RKO (cell line): ENCODE results near the gene IL16.

Experiments
- DNase-seq: peaks from one replicate; pipeline ENCODE4 v3.0.0-alpha.2; 2016; ENCODE audit warnings: low spot score

Gene IL16

GRCh38 chr15:81275711-81276392 is 79.2 kb downstream of the IL16 start:
- no peak for DNase-seq

GRCh38 chr15:81276967-81277366 is 80.3 kb downstream of the IL16 start:
- DNase-seq = no peak

DNA sequence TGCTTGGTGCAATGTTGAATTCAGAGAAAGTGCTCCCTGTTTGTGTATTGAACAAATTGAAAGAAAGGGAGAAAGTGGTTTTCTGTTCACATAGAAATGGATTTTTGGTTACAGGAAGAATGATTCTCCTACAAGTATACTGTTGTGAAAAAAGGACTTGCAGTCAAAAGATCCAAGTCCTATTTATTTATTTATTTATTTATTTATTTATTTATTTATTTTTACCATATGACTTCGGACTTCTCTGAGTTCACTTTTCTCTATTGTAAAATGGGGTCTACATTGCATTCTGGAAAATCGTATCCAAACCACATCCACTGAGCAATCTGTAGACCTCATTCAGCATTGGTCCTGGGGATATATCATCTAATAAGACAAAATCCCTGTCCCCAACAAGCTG is 81.2 kb downstream of the IL16 start:
- DNase-seq = no peak

GRCh38 chr15:81278306-81279029 is 81.8 kb downstream of the IL16 start:
- no peak for DNase-seq

DNA sequence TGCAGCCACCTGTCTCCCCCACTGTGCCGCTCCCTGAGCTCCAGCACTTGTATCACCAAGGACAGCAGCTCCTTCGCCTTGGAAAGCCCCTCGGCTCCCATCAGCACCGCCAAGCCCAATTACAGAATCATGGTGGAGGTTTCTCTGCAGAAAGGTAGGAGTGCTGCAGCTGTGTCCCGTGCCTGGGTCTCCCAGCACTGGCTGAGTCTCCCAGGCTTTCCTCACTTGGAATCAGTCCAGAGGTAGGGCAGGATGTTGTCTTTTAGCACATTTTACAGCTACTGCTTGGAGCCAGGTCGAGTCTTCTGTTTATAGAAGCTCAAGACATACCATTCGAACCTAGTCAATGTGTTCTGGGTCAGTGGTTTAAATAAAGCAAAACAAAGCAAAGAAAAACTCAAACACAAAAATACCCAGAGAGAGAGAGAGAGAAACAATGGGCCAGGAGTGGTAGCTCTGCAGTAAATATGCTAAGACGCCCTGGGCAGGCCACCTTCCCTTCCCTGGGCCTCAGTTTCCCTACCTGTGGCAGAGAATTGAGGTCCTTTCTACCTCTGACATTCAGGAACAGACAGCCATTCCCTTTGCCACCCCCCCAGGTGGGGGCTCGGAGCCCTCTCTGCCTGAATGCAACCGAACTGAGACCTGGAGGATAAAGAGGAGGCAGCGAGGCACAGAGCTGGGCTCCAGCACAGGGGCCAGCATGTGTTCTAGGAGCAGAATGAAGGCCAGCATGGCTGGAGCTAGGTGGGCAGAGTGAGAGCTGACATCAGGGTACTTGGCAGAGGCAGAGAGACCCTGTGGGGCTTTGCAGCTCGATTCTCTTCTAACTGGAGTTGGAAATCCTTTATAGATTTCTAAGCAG is 83.2 kb downstream of the IL16 start:
- DNase-seq = no peak

DNA sequence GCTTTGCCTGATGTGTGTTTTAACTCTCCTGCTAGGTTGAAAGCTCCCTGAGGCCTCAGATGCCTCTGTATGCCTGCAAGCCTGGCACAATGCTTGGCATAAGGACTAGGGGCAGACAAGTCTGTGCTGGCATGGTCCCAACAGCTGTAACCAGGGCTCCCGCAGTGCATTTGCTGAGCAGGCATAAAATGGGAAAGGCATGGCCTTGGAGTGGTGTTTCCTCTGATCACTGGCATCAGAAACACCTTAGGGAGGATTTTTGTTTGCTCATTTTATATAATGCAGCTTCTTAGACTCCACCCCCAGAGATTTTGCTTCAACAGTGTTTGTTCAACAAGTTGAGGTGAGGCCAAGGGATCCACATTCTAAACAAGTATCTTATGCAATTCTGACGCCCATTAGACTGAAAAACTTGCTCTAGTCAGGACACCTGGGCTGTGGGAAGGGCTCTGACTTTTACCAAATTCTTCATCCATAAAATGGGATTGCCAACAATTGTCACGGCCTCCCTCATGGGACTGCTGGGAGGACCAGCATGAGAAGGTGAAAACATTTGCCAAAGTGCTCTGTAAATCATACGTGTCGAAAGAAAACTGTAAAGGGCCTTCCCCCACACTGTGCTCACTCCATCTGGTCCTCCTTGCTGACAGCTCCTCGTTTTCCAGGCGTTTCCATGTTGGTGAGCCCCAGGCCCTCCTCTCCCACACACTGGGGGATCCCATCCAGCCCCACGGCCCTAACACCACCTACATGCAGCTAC is 84.2 kb downstream of the IL16 start:
- no peak for DNase-seq

- DNase-seq = no peak
Measured at GRCh38 chr15:81281456-81281735, 84.7 kb downstream of the IL16 start.

- DNase-seq = no peak
Measured at GRCh38 chr15:81281766-81282605, 85.3 kb downstream of the IL16 start.

DNA sequence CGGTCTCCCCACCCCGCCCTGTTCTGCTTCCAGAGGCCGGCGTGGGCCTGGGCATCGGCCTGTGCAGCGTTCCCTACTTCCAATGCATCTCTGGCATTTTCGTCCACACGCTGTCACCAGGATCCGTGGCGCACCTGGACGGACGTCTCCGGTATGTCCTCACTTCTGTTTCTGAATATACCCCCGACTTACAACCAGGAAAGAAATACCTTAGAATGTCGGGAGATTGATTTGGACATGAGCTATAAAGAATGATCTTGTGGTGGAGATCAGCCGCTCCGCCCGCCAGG is 85.9 kb downstream of the IL16 start:
- no peak for DNase-seq

DNA sequence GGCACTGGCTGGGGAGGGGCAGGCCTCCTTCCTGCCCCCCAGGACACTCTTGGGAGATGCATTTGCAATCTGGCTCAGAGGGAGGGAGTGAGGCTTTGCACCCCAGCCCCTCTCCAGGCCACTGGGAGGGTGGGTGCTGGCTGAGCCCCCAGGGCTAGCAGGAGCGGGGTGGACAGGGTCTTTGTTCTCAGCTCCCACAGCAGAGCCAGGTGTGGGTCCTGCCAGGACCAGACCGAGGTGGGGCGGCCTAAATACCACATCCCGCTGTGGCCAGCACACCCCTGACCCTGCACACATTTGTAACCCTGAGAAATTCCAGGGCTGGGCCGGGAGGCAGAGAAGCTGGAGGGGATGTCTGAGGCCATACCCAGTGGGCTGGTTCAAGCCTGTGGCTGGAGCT is 86.2 kb downstream of the IL16 start:
- DNase-seq = no peak

DNA sequence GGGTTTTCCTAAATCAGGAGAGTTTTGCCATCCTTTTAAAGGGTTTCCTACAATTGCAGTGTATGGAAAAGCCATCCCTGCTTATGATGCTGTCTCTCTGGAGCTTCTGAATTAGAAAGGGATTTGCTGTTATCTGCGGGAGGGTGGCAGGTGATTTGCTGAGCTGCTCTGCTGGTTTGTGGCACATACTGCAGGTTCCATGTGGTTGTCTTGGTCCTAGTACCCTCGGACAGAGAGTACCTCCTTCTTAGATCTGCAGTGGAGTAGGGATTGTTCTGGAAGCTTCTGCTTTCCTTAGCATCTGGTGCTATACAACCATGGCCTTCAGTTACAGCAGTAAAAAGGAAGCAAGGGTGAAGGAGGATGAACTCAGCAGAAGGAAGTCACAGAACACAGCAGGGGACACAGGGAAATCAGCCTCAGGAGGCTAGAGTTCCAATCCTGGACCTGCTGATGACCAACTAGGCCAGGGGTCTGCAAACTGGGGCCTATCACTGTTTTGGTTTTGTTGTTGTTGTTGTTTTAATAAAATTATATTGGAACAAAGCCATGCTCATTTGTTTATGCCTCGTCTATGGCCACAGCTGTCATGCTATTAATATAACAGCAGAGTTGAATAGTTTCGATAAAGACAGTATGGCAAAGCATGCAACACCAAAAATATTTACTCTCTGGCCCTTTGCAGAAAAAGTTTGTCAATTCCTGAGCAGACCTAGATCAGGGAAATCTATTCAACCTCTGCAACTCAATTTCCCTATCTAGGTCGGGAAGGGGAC is 87.8 kb downstream of the IL16 start:
- DNase-seq = no peak

DNA sequence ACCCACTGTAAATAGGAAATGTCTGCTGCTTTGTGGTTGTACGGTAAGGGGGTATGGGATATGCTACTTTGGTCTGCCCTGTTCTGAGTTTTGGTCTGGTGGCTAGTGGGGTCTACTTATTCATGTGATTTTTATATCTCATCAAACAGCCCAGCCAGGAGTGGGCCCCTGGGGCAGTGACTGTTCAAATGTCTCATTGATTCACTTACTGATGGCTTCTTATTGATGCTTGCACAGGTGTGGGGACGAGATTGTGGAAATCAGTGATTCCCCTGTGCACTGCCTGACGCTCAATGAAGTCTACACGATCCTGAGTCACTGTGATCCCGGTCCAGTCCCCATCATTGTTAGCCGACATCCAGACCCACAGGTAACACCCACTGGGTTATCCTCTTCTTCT is 88.8 kb downstream of the IL16 start:
- no peak for DNase-seq

DNA sequence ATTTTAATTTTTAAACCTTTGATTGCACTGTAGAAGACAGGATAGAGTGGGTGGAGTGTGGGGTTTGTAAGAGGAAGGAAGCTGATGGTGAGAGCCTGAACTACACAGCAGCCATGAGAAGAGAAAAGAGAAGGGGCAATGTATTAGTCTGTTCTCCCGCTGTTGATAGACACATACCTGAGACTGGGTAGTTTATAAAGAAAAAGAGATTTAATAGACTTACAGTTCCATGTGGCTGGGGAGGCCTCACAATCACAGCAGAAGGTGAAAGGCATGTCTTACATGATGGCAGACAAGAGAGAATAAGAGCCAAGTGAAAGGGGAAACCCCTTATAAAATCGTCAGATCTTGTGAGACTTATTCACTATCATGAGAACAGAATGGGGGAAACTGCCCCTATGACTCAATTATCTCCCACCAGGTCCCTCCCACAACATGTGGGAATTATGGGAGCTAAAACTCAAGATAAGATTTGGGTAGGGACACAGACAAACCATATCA is 90.0 kb downstream of the IL16 start:
- no peak for DNase-seq

- DNase-seq = no peak
Measured at GRCh38 chr15:81288040-81288439, 91.4 kb downstream of the IL16 start.

DNA sequence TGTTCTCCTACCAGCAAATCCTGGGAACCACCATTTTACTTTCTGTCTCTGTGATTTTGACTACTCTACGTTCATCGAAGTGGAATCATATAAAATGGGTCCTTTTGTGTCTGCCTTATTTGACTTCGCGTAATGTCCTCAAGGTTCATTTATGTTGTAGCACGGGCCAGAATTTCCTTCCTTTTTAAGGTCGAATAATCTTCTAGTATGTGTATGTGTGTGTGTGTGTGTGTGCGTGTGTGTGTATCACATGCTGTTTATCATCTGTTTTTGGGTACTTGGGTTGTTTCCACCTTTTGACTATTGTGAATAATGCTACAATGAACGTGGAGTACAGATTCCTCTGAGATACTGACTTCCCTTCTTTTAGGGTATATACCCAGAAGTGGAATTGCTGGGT is 91.9 kb downstream of the IL16 start:
- DNase-seq = no peak

DNA sequence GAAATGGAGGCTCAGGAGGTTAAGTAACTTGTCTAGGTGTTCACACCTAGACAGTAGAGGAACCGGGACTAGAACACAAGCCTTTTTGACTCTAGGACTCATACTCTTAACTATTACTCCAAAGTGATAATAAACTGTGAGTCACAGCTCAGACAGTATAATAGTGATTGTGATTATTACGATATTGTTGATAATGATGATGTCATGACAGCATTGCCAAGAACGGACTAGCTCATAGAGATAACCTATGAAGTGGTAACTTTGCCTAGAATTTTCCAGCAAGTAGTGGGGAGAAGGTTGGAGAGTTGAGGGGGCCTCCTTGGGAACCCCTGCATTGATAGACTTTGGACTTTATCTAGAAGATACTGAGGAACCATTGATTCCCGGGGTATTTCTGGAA is 93.2 kb downstream of the IL16 start:
- DNase-seq = no peak

GRCh38 chr15:81291916-81292522 is 95.3 kb downstream of the IL16 start:
- no peak for DNase-seq

- DNase-seq = no peak
Measured at GRCh38 chr15:81292523-81293001, 95.9 kb downstream of the IL16 start.

DNA sequence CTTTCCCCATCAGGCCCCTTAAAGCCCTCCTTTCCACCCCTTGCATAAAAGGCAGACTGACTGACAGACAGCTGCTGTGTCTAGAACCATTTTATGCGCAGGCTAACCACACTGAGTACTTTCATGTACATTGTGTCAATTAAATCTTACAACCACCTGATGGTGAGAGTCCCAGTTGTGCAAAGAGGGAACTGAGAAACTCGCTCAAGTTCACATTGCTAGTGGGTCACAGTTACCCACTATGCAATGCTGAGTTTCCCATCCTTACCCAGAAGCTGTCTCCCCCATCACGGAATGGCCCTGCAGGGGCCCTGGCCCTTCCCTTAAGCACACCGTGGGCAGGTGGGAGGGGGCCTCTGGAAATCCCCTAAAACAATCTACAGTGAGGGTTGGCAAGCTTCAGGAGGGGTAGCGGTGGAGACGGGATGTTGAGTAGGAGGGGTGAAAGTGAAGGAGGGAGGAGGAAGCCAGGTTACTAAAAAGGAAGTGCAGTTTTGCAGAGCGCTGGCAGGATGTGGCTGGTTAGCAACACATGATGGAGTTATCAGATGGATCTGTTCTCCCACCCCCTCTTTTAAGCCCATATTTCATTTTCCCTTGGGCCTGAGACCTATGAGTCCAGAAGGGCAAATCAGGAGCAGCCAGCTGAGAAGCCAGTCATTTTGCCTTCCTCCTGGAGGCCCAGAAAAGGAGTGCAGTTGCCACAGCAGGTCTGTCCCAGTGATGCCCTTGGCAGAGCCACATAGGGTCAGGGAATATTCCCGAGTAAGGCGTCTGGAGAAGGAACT is 97.2 kb downstream of the IL16 start:
- no peak for DNase-seq
